Measurements from ENCODE around the gene PLA2G2C. TPM values are rescaled to one million over a fixed set of nuclear protein-coding genes. Genes with fewer than 3 reads are reported as not detected.
A peak's percentile ranks its signal among the peaks of the same experiment; 100 is the strongest.

The PLA2G2C gene
- total RNA-seq (2021) = not detected in 2 replicates
- not detected for Bru-seq, nascent RNA
- not detected for BruChase-seq, experiment 1, labeled RNA remaining after a 2-hour chase
- not detected for BruChase-seq, experiment 2, labeled RNA remaining after a 6-hour chase
- long read RNA-seq = 0 reads

DNA sequence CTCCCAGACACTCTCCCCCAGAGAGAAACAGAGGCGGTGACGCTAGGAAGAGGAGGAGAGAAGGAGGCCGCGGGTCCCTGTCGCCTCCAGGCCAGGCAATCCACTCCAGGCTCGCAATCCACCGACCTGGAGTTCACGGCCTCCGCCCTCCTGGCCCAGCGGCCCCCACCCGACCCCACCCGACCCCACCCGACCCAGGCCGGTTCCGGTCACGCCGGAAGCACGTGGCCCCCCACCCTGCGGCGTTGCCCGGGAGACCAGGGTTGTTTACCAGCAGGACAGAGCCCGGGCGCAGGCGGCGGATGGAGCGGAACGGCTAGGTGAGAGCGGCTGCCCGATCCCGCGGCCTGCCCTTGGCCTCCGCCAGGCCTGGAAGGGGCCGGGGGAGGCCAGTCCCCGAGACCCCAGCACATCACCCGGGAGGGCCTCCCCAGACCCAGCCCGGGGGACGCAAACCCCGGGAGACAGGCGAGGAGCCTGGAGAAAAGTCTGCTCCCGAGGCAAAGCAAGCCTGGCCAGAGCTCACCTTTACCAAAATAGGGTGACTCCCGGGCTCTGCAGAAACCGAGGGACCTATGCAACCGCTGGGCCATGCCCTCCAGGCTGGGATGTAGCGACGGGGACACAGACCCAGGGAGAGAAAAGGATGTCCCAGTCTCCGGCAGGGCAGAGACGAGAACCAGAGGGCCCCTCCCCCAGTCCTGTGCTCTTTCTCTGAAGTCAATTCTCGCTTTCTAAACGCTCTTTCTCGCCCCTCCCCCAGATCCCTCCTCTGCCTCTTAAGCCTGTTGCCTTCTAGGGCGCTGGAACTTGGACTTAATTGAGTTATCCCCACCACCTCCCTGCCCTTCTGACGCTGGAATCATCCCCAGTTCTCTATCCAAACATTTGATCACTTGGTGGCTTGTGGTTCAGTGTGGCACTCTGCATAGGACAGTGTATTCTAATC lies at the start of gene PLA2G2C, which contains the start of gene UBXN10:
TSS of gene PLA2G2C (minus strand) at position 685 of the 949 bp plus-strand sequence. CDS start 9,155 bp downstream, outside the sequence.
TSS of gene UBXN10 (plus strand) at position 263 of the 949 bp plus-strand sequence. CDS start 4,466 bp downstream, outside the sequence.
- no peaks in the 10 kb centered on the region for H3K9me3 ChIP-seq (ENCODE audit: low read depth, low read length, poor library complexity, severe bottlenecking)
- peaks cover 74% of the 10 kb centered on the region for H3K27me3 ChIP-seq (replicated peaks; ENCODE audit: insufficient read depth, low read depth, low read length, poor library complexity)
- H3K27ac ChIP-seq (ENCODE audit: low read depth, low read length, poor library complexity, severe bottlenecking) = no peak within 1 kb of the TSS
- H3K4me3 ChIP-seq (ENCODE audit: low read depth, low read length, poor library complexity, severe bottlenecking) = no peak within 1 kb of the TSS
- CTCF ChIA-PET = interaction anchor here (0.5 kb wide), 1 partner anchor 424 kb away, joined by 3 read pairs; no protein-coding TSS in a partner anchor
- no TSS peak for BruUV-seq (replicated peaks)
- DNase-seq (ENCODE audit: low spot score) = no peak
- POLR2A ChIA-PET (ENCODE audit: low non-redundant PET) = no interaction called here
- no peaks in the 10 kb centered on the region for H3K4me1 ChIP-seq (ENCODE audit: insufficient read depth, low read length, poor library complexity, severe bottlenecking)
- no peaks in the 10 kb centered on the region for H3K36me3 ChIP-seq (ENCODE audit: insufficient read depth, low read length, poor library complexity, severe bottlenecking)
- intact Hi-C loops (cut with micrococcal nuclease; ENCODE audit: unreplicated experiment) = no loop called here
- TF ChIP-seq EZH2 (IDR thresholded peaks at IDR 0.05; ENCODE audit: borderline replicate concordance, low read depth, low read length, poor library complexity, severe bottlenecking) = peak; percentile 16
- TF ChIP-seq, protein P1, sequence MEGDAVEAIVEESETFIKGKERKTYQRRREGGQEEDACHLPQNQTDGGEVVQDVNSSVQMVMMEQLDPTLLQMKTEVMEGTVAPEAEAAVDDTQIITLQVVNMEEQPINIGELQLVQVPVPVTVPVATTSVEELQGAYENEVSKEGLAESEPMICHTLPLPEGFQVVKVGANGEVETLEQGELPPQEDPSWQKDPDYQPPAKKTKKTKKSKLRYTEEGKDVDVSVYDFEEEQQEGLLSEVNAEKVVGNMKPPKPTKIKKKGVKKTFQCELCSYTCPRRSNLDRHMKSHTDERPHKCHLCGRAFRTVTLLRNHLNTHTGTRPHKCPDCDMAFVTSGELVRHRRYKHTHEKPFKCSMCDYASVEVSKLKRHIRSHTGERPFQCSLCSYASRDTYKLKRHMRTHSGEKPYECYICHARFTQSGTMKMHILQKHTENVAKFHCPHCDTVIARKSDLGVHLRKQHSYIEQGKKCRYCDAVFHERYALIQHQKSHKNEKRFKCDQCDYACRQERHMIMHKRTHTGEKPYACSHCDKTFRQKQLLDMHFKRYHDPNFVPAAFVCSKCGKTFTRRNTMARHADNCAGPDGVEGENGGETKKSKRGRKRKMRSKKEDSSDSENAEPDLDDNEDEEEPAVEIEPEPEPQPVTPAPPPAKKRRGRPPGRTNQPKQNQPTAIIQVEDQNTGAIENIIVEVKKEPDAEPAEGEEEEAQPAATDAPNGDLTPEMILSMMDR (conservative IDR thresholded peaks at IDR 0.05; ENCODE audit: low read depth, low read length) = no peak

DNA sequence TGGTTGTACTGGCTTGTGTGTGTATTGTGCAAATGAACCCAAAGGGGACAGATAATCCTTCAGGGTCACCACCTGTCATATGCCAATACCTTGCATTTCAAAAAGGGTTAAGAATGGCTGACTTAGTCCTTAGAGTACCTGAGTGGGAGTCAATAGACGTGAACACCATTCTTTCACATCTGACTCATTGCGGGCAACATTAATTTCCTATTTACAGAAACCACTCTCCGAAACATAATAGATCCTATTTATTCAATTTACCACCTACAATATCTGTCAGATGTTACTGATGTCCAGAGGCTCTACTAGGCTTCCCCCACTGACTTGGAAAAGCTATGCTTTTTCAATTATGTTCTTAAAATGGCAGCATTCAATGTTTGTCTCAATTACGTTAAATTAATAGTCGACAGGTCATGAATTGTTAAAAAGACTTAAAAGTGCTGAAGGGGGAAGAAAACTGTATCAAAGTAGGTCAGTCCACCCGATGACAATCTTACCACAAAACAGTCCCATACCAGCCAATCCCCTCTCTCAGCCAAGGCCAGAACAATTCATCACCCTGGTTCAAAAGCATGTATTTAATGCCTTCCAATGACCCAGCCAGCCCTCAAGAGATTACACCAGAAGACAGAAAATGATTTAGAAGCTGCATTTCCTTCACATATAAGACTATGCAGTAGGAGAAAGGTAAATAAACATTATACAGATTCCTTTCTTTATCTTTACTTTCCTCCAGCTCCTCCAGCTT lies 48.6 kb upstream of the PLA2G2C start:
- no TSS peak for BruUV-seq (replicated peaks)
- H3K4me3 ChIP-seq (ENCODE audit: low read depth, low read length, poor library complexity, severe bottlenecking) = no peak overlapping the region
- no peak overlapping the region for H3K27ac ChIP-seq (ENCODE audit: low read depth, low read length, poor library complexity, severe bottlenecking)
- POLR2A ChIA-PET (ENCODE audit: low non-redundant PET) = no interaction called here
- CTCF ChIA-PET = interaction anchor here (0.6 to 0.7 kb wide), 2 partner anchors 15 to 24 kb away, joined by 3 read pairs; no protein-coding TSS in a partner anchor
- no peaks in the 10 kb centered on the region for H3K9me3 ChIP-seq (ENCODE audit: low read depth, low read length, poor library complexity, severe bottlenecking)
- intact Hi-C loops (cut with micrococcal nuclease; ENCODE audit: unreplicated experiment) = no loop called here
- peaks cover 60% of the 10 kb centered on the region for H3K27me3 ChIP-seq (replicated peaks; ENCODE audit: insufficient read depth, low read depth, low read length, poor library complexity)
- no peaks in the 10 kb centered on the region for H3K4me1 ChIP-seq (ENCODE audit: insufficient read depth, low read length, poor library complexity, severe bottlenecking)
- no peak for DNase-seq (ENCODE audit: low spot score)
- H3K36me3 ChIP-seq (ENCODE audit: insufficient read depth, low read length, poor library complexity, severe bottlenecking) = no peaks in the 10 kb centered on the region
- TF ChIP-seq EZH2 (IDR thresholded peaks at IDR 0.05; ENCODE audit: borderline replicate concordance, low read depth, low read length, poor library complexity, severe bottlenecking) = no peak
- TF ChIP-seq, protein P1 (conservative IDR thresholded peaks at IDR 0.05; ENCODE audit: low read depth, low read length) = no peak

GRCh38 chr1:20233866-20234265 lies 47.5 kb upstream of the PLA2G2C start:
- no peak for DNase-seq (ENCODE audit: low spot score)
- intact Hi-C loops (cut with micrococcal nuclease; ENCODE audit: unreplicated experiment) = no loop called here
- ChIA-PET CTCF (no interaction called here), POLR2A (ENCODE audit: low non-redundant PET) (no interaction called here)
- TF ChIP-seq EZH2 (IDR thresholded peaks at IDR 0.05; ENCODE audit: borderline replicate concordance, low read depth, low read length, poor library complexity, severe bottlenecking) = peak; percentile 56
- TF ChIP-seq, protein P1 (conservative IDR thresholded peaks at IDR 0.05; ENCODE audit: low read depth, low read length) = no peak
- no peaks in the 10 kb centered on the region for H3K9me3 ChIP-seq (ENCODE audit: low read depth, low read length, poor library complexity, severe bottlenecking)
- H3K27ac ChIP-seq (ENCODE audit: low read depth, low read length, poor library complexity, severe bottlenecking) = no peak overlapping the region
- no TSS peak for BruUV-seq (replicated peaks)
- H3K4me1 ChIP-seq (ENCODE audit: insufficient read depth, low read length, poor library complexity, severe bottlenecking) = no peaks in the 10 kb centered on the region
- H3K27me3 ChIP-seq (replicated peaks; ENCODE audit: insufficient read depth, low read depth, low read length, poor library complexity) = peaks cover 61% of the 10 kb centered on the region
- no peaks in the 10 kb centered on the region for H3K36me3 ChIP-seq (ENCODE audit: insufficient read depth, low read length, poor library complexity, severe bottlenecking)
- H3K4me3 ChIP-seq (ENCODE audit: low read depth, low read length, poor library complexity, severe bottlenecking) = no peak overlapping the region
